Mesenchymal stem cell (in vitro differentiated cells and primary cell): Measurements from ENCODE around the gene PRRT1B.

Source experiments
- DNase-seq: peaks from one replicate; pipeline ENCODE4 v3.0.0-alpha.2; 2013
- H2AFZ ChIP-seq: one replicate; pipeline ENCODE4 v1.6.1; 2013; ENCODE audit warnings: low read depth, mild to moderate bottlenecking, control low read depth, inconsistent platforms, low read length, moderate library complexity
- H2AK5ac ChIP-seq: 2 replicates; pipeline ENCODE4 v1.6.1; 2013; ENCODE audit warnings: low read length, moderate library complexity, mild to moderate bottlenecking, inconsistent platforms; ENCODE audit not compliant: severe bottlenecking
- H2BK120ac ChIP-seq: one replicate; pipeline ENCODE4 v1.6.1; 2013; ENCODE audit warnings: low read depth, mild to moderate bottlenecking, inconsistent platforms, low read length, moderate library complexity
- H2BK12ac ChIP-seq, 2 experiments: one replicate each; pipeline ENCODE4 v1.6.1; 2013; ENCODE audit warnings: inconsistent platforms in 2 of 2, low read length in 2 of 2, mild to moderate bottlenecking in 2 of 2, moderate library complexity in 2 of 2, control low read depth in 1 of 2
- H2BK15ac ChIP-seq: one replicate; pipeline ENCODE4 v1.6.1; 2013; ENCODE audit warnings: mild to moderate bottlenecking, low read depth, inconsistent platforms; ENCODE audit not compliant: poor library complexity, severe bottlenecking
- H2BK5ac ChIP-seq: 2 replicates; pipeline ENCODE4 v1.6.1; 2013; ENCODE audit warnings: low read depth, mild to moderate bottlenecking, low read length, control low read depth, inconsistent platforms; ENCODE audit not compliant: poor library complexity, severe bottlenecking
- H3K14ac ChIP-seq, 2 experiments: one replicate each; pipeline ENCODE4 v1.6.1; 2013; ENCODE audit warnings: inconsistent platforms in 2 of 2, low read length in 2 of 2, control low read depth in 1 of 2, mild to moderate bottlenecking in 1 of 2, moderate library complexity in 1 of 2
- H3K18ac ChIP-seq, 2 experiments: one replicate each; pipeline ENCODE4 v1.6.1; 2013; ENCODE audit warnings: inconsistent platforms in 2 of 2, low read length in 2 of 2, control low read depth in 1 of 2, low read depth in 1 of 2, mild to moderate bottlenecking in 1 of 2
- H3K23ac ChIP-seq, 2 experiments: one replicate each; pipeline ENCODE4 v1.6.1; 2013; ENCODE audit warnings: inconsistent platforms in 2 of 2, low read length in 2 of 2, mild to moderate bottlenecking in 2 of 2, moderate library complexity in 2 of 2, control low read depth in 1 of 2
- H3K27ac ChIP-seq: 2 replicates; pipeline ENCODE4 v1.5.1; 2013; ENCODE audit warnings: mild to moderate bottlenecking, moderate library complexity, low read length, control low read depth, inconsistent platforms; ENCODE audit not compliant: poor library complexity, severe bottlenecking
- H3K27me3 ChIP-seq, 2 experiments: 2 replicates each; pipeline versions ENCODE4 v1.6.1 to v1.7.0; 2013; ENCODE audit warnings: low read length in 2 of 2, mild to moderate bottlenecking in 2 of 2, moderate library complexity in 2 of 2, control low read depth in 1 of 2, inconsistent platforms in 1 of 2; ENCODE audit not compliant: control insufficient read depth in 1 of 2, insufficient read depth in 1 of 2
- H3K36me3 ChIP-seq, 2 experiments: 2 replicates each; pipeline versions ENCODE4 v1.6.1 to v1.7.0; 2013; ENCODE audit warnings: low read length in 2 of 2, control low read depth in 1 of 2, inconsistent platforms in 1 of 2, low read depth in 1 of 2, mild to moderate bottlenecking in 1 of 2; ENCODE audit not compliant: insufficient read depth in 2 of 2, control insufficient read depth in 1 of 2
- H3K4ac ChIP-seq, 2 experiments: one replicate each; pipeline ENCODE4 v1.6.1; 2013; ENCODE audit warnings: inconsistent platforms in 2 of 2, low read length in 2 of 2, mild to moderate bottlenecking in 2 of 2, moderate library complexity in 2 of 2, control low read depth in 1 of 2, low read depth in 1 of 2
- H3K4me1 ChIP-seq: 2 replicates; pipeline ENCODE4 v1.6.1; 2013; ENCODE audit warnings: low read depth, low read length, control low read depth; ENCODE audit not compliant: control insufficient read depth, insufficient read depth
- H3K4me2 ChIP-seq: 2 replicates; pipeline ENCODE4 v1.6.1; 2013; ENCODE audit warnings: low read length, mild to moderate bottlenecking, inconsistent platforms; ENCODE audit not compliant: poor library complexity, severe bottlenecking
- H3K4me3 ChIP-seq, 2 experiments: 2 replicates each; pipeline versions ENCODE4 v1.5.1 to v1.7.0; 2013; ENCODE audit warnings: low read length in 2 of 2, mild to moderate bottlenecking in 2 of 2, control low read depth in 1 of 2, low read depth in 1 of 2; ENCODE audit not compliant: insufficient read depth in 1 of 2
- H3K79me1 ChIP-seq: replicated peaks from 2 replicates; pipeline ENCODE4 v1.6.1; 2013; ENCODE audit warnings: mild to moderate bottlenecking, control low read depth, low read length, inconsistent platforms; ENCODE audit not compliant: poor library complexity, severe bottlenecking
- H3K9ac ChIP-seq: 2 replicates; pipeline ENCODE4 v1.7.0; 2013; ENCODE audit warnings: mild to moderate bottlenecking, low read length, moderate library complexity
- H3K9me3 ChIP-seq: 2 replicates; pipeline ENCODE4 v1.7.0; 2013; ENCODE audit warnings: mild to moderate bottlenecking, low read length; ENCODE audit not compliant: control insufficient read depth
- H4K8ac ChIP-seq: one replicate; pipeline ENCODE4 v1.6.1; 2013; ENCODE audit warnings: inconsistent platforms, mild to moderate bottlenecking, low read length, moderate library complexity
- H4K91ac ChIP-seq: one replicate; pipeline ENCODE4 v1.6.1; 2013; ENCODE audit warnings: mild to moderate bottlenecking, low read length, inconsistent platforms
- WGBS: methylation state at CpG from one replicate; pipeline ENCODE4 v1.1.7; 2013; ENCODE audit warnings: mixed read lengths; 5-methylcytosine and 5-hydroxymethylcytosine counted together

PRRT1B gene

GRCh38 chr9:131534721-131535237, 10.5 kb upstream of the PRRT1B start:
- Histone ChIP-seq H3K4ac (no peak overlapping the region), H3K36me3 (peaks cover 2 to 6% of the 10 kb centered on the region in 2 experiments), H3K18ac (no peak overlapping the region), H2BK5ac (no peak overlapping the region), H3K14ac (no peak overlapping the region), H3K9ac (no peak overlapping the region), H3K4me2 (no peak overlapping the region), H3K4me3 (no peak overlapping the region), H2BK12ac (no peak overlapping the region), H2BK15ac (no peak overlapping the region), H4K91ac (no peak overlapping the region), H4K8ac (no peak overlapping the region), H3K27ac (no peak overlapping the region), H2AK5ac (no peak overlapping the region), H3K27me3 (peaks cover 5 to 6% of the 10 kb centered on the region in 2 experiments), H3K9me3 (no peaks in the 10 kb centered on the region), H3K23ac (no peak overlapping the region), H3K79me1 (peaks cover 10% of the 10 kb centered on the region), H2BK120ac (no peak overlapping the region), H2AFZ (no peak overlapping the region), H3K4me1 (peaks cover 13% of the 10 kb centered on the region)
- WGBS, result 86% methylated on average over 7 of the region's 8 CpGs
- no peak for DNase-seq

- Histone ChIP-seq H3K9ac (no peak overlapping the region), H2AFZ (no peak overlapping the region), H3K4me1 (peaks cover 2% of the 10 kb centered on the region), H2BK12ac (no peak overlapping the region), H4K8ac (no peak overlapping the region), H3K27ac (no peak overlapping the region), H3K14ac (no peak overlapping the region), H3K18ac (no peak overlapping the region), H3K9me3 (peaks cover 9% of the 10 kb centered on the region), H3K4ac (no peak overlapping the region), H3K36me3 (no peaks in the 10 kb centered on the region), H3K79me1 (no peaks in the 10 kb centered on the region), H3K23ac (no peak overlapping the region), H2BK5ac (no peak overlapping the region), H3K4me2 (no peak overlapping the region), H3K4me3 (no peak overlapping the region), H3K27me3 (peaks cover 5 to 6% of the 10 kb centered on the region in 2 experiments), H4K91ac (no peak overlapping the region), H2BK15ac (no peak overlapping the region), H2AK5ac (no peak overlapping the region), H2BK120ac (no peak overlapping the region)
- 97% methylated on average over 14 of the region's 19 CpGs for WGBS
- DNase-seq, result no peak
Observed at GRCh38 chr9:131537946-131538345, 7.4 kb upstream of the PRRT1B start.

GRCh38 chr9:131539223-131539923, 6.0 kb upstream of the PRRT1B start:
- Histone ChIP-seq H3K9ac (no peak overlapping the region), H3K27ac (no peak overlapping the region), H3K36me3 (no peaks in the 10 kb centered on the region), H2BK120ac (no peak overlapping the region), H2BK12ac (no peak overlapping the region), H3K4me2 (no peak overlapping the region), H3K4me1 (peaks cover 1% of the 10 kb centered on the region), H3K18ac (no peak overlapping the region), H4K91ac (no peak overlapping the region), H3K23ac (no peak overlapping the region), H3K4me3 (no peak overlapping the region), H3K79me1 (no peaks in the 10 kb centered on the region), H3K27me3 (peaks cover 5 to 10% of the 10 kb centered on the region in 2 experiments), H2AK5ac (no peak overlapping the region), H2BK15ac (no peak overlapping the region), H3K14ac (no peak overlapping the region), H2BK5ac (no peak overlapping the region), H3K9me3 (peaks cover 21% of the 10 kb centered on the region), H3K4ac (no peak overlapping the region), H4K8ac (no peak overlapping the region), H2AFZ (no peak overlapping the region)
- 89% methylated on average over 6 of the region's 7 CpGs for WGBS
- DNase-seq, result no peak

- Histone ChIP-seq H2AK5ac (no peak overlapping the region), H3K9me3 (peaks cover 28% of the 10 kb centered on the region), H3K27ac (no peak overlapping the region), H3K36me3 (no peaks in the 10 kb centered on the region), H2BK15ac (no peak overlapping the region), H3K4ac (no peak overlapping the region), H3K23ac (no peak overlapping the region), H3K79me1 (no peaks in the 10 kb centered on the region), H3K9ac (no peak overlapping the region), H2BK120ac (no peak overlapping the region), H3K18ac (no peak overlapping the region), H3K14ac (no peak overlapping the region), H3K4me1 (peaks cover 18% of the 10 kb centered on the region), H3K27me3 (peaks cover 18 to 36% of the 10 kb centered on the region in 2 experiments), H3K4me3 (no peak overlapping the region), H3K4me2 (no peak overlapping the region), H2AFZ (no peak overlapping the region), H2BK5ac (no peak overlapping the region), H4K8ac (no peak overlapping the region), H2BK12ac (no peak overlapping the region), H4K91ac (no peak overlapping the region)
- DNase-seq, result no peak
- WGBS, result 94% methylated on average over 6 of the region's 6 CpGs
Observed at GRCh38 chr9:131543141-131543540, 2.2 kb upstream of the PRRT1B start.
